ENCODE data around the gene CHST12.
"Not testable (repeated sequence)": the region's sequence is repeated elsewhere in the genome, so short reads cannot be mapped to it uniquely, and the experiment has no call there.

The CHST12 gene

GRCh38 chr7:2403014-2403717, at the start of gene CHST12:
Gene CHST12, plus strand, starts transcription at chr7:2403611. Its CDS starts 29,029 bp downstream, at chr7:2432640.
- peak; percentile 86 to 93 for DNase-seq (ENCODE audit: low read depth in 2 of 2)

- peak; percentile 74 to 79 for DNase-seq (ENCODE audit: low read depth in 2 of 2)
Measured at GRCh38 chr7:2353936-2354185, 49.5 kb upstream of the CHST12 start.

DNA sequence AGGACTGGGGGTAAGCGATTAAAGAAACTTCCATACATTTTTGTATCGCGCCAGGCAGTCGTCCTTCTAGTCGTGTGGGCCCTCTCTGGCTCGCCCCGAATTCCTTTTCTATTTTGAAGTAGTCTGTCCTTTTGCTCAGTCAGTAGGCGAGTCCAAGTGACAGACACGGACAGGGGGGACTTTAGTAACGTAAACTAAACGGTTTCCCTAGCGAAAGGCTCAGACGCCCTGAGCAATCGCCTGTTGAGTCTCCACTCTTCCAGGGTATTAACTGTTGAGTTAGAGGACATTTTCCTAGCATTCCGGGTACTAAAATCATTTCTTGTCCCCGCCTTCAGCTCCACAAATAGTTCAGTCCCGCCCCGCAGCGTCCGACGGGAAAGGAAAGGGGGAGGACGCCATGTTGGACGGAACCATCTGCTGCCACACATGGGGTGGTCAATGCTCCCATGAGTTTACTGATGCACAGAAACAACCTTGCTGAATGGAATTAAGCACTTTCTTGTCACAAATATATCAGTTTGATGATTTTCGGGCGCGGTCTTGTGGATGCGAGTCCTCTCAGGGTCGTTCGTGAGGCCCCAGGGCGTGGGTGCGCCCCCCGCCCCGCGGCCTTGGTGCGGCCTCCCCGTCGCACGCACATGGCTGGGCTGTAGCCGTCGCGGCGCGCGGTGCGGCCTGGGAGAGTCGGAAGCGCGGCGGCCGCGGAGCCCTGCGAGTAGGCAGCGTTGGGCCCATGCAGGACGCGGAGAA, 49.0 kb upstream of the CHST12 start, which contains the start of gene EIF3B:
EIF3B (plus strand) TSS at position 642 of the 753 bp plus-strand sequence; CDS start at position 737, 95 bp downstream.
- DNase-seq (ENCODE audit: low read depth in 2 of 2): peak; percentile 71 to 76

DNA sequence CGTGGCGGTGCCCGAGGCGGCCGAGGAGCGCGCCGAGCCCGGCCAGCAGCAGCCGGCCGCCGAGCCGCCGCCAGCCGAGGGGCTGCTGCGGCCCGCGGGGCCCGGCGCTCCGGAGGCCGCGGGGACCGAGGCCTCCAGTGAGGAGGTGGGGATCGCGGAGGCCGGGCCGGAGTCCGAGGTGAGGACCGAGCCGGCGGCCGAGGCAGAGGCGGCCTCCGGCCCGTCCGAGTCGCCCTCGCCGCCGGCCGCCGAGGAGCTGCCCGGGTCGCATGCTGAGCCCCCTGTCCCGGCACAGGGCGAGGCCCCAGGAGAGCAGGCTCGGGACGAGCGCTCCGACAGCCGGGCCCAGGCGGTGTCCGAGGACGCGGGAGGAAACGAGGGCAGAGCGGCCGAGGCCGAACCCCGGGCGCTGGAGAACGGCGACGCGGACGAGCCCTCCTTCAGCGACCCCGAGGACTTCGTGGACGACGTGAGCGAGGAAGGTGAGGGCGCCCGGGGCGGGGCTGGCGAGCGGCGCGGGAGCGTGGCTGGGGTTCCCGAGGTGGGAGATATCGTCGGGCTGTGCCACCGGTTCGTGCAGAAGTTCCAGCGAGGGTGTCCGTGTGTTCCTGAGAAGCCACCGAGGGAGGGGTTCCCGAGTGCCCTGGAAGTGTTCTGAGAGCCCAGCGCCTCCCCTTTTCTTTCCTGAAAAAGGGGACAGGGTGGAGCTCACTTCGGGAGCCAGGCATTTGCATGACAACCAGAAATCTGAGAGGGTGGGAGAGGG, 48.3 kb upstream of the CHST12 start:
- no peak for DNase-seq (ENCODE audit: low read depth in 2 of 2)

DNA sequence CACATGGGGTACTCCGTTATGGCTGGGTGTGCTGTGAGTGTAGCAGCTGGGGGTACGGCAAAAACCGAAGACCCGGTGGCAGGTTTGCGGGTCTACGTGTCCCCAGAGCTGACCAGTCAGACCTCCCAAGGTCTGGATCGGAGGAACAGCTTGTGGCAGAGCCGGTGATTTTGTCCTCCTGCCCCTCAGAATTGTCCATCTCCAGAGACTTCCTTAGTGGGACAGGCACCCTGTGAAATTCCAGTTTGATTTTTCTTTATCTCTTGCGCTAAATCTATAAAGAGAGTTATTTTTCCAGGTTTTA, 47.8 kb upstream of the CHST12 start:
- no peak for DNase-seq (ENCODE audit: low read depth in 2 of 2)

- DNase-seq (ENCODE audit: low read depth in 2 of 2): no peak
Measured at GRCh38 chr7:2357165-2357564, 46.2 kb upstream of the CHST12 start.

DNA sequence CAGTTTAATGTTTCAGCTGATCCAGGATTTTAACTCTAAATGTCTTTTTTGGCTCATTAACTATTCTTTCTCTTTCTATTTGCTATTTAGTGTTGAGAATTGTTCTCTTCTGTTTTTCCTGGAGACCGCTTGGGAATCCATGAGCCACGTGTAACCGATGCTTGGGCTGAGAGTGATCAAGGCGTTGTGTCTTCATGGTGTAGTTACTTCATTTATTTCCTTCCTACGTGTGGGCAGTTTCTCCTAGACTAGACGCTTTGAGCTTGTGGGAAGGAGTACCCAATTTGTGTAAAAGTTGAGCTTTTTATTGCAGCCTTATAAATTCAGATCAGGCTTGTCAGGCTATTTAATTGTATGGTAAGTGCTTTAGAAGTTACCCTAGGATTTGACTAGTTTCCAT, 45.8 kb upstream of the CHST12 start:
- no peak for DNase-seq (ENCODE audit: low read depth in 2 of 2)

GRCh38 chr7:2358968-2359527, 44.4 kb upstream of the CHST12 start:
- no peak for DNase-seq (ENCODE audit: low read depth in 2 of 2)

DNA sequence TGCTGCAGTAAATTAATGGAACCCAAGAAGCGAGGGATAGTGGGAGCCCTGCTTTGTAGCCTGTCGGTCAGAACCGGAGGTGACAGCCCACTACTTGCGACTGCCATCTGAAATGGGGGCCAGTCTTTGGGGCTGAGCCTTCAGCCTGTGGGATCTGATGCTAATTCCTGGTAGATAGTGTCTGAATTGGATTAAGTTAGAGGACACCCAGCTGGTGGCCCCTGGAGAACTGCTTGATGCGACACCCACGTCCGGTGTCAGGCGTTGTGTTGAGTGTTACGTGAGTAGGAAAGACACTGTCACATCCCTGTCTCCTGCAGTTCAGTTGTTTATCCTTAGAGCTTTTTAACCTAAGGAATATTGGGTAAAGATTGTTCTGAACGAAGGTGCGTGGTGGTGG, 43.8 kb upstream of the CHST12 start:
- DNase-seq (ENCODE audit: low read depth in 2 of 2): no peak

DNA sequence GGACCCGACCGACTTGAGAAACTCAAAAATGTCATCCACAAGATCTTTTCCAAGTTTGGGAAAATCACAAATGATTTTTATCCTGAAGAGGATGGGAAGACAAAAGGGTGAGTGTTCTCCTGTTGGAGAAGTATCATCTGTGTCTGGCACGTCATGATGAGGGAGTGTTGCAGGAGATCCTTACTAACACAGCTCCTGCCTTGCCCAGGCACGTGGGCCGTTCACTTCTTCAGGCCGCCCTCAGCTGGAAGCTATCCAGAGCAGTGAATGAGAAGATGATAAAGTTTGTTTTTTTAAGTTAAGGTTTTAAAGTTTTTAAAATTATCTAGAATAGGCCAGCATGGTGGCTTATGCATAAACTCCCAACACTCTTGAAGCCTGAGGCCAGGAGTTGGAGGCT, 42.6 kb upstream of the CHST12 start:
- DNase-seq (ENCODE audit: low read depth in 2 of 2): no peak

DNA sequence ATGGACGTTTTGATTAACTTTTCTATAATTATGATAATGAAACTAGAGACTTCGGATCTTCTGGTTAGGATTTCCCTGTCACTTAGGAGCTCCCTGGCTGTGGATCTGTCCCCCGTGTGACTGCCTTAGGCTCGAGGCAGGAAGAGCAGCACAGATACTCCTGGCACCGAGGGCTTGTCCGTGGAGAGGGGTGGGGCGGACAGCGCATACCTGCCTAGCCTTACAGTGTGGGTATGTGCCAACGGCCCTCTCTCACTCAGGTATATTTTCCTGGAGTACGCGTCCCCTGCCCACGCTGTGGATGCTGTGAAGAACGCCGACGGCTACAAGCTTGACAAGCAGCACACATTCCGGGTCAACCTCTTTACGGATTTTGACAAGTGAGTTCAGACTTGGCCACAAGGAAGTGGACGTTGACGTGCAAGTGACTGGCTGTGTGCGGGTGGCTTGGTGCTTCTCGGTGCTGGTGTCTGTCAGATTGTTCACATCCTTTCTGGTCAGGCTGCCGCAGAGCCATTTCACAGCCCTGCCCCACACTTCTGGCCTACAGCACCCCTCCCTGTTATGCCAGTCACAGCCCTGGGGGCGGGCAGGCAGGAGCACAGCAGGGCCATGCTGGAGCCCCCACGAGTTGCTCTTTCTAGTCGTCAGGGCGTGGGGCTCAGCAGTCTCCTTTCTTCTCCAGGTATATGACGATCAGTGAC, 40.9 kb upstream of the CHST12 start:
- DNase-seq (ENCODE audit: low read depth in 2 of 2): no peak

GRCh38 chr7:2369139-2369538, 34.3 kb upstream of the CHST12 start:
- no peak for DNase-seq (ENCODE audit: low read depth in 2 of 2)

GRCh38 chr7:2371329-2371728, 32.1 kb upstream of the CHST12 start:
- DNase-seq (ENCODE audit: low read depth in 2 of 2): no peak

DNA sequence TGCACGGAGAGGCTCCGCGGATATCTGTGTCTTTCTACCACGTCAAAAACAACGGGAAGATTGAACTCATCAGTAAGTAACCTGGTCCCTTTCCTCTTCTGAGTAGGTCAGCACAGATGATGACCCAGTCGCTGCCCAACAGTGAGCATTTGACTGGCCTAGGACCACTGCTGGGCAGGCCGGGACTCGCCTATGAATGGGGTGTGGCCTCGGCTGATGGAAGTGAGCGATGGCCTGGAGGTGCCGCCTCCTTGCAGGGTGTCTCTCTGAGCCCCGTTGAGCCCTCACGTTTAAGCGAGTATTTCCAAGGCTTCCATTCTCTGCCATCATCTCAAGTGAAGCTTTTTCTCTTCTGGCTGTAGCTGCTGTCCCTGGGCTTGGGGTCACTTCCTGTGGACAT, 30.7 kb upstream of the CHST12 start:
- DNase-seq (ENCODE audit: low read depth in 2 of 2): no peak

- no peak for DNase-seq (ENCODE audit: low read depth in 2 of 2)
Measured at GRCh38 chr7:2373124-2373556, 30.3 kb upstream of the CHST12 start.

- DNase-seq (ENCODE audit: low read depth in 2 of 2): no peak
Measured at GRCh38 chr7:2373646-2374045, 29.8 kb upstream of the CHST12 start.

GRCh38 chr7:2374401-2374800, 29.0 kb upstream of the CHST12 start:
- DNase-seq (ENCODE audit: low read depth in 2 of 2): no peak

DNA sequence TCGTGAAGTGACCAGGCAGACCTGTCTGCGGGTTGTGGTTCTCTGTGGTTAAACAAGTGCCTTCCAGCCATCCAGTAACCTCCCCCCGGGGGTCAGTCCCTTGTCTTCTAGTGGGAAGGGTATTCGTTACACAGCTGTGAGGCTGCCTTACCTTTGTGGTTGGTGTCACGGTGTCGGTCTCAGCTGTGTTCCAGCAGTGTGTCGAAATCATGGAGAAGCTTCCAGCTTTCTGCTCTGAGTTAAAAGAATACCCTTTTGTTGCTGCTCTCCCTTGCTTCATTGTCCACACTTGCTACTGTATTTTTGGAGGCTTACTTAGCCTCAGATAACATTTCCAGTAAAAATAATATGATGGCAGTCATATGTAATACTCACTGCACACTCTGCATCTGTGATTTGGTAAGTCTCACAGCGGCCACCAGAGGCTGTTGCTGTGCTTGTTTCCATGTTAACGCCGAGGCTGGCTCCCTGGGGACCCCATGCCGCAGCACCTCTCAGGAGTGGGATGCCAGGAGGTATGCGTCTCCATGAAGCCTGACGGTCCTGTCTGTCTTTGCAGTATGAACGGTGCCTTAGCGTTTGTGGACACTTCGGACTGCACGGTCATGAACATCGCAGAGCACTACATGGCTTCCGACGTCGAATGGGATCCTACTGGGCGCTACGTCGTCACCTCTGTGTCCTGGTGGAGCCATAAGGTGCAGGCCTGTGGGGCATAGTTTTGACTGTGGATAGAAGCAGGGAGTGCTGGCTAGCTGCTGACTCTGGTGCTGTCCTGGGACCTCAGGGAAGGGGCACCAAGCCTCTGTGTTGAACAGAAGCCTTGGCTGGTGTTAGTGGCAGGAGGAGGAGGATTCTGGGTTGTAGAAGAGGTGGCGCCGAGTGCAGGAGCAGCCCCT, 28.3 kb upstream of the CHST12 start:
- DNase-seq (ENCODE audit: low read depth in 2 of 2): no peak

GRCh38 chr7:2376351-2377154, 26.9 kb upstream of the CHST12 start:
- DNase-seq (ENCODE audit: low read depth in 2 of 2): no peak

DNA sequence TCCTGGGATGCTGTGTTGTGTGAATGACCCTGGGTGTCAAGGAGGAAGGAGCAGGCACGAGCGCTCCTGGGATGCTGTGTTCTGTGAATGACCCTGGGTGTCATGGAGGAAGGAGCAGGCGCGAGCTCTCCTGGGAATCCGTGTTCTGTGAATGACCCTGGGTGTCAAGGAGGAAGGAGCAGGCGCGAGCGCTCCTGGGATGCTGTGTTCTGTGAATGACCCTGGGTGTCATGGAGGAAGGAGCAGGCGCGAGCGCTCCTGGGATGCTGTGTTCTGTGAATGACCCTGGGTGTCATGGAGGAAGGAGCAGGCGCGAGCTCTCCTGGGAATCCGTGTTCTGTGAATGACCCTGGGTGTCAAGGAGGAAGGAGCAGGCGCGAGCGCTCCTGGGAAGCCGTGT, 25.9 kb upstream of the CHST12 start:
- DNase-seq (ENCODE audit: low read depth in 2 of 2): not testable (repeated sequence)
